Progenitor cell of endocrine pancreas (in vitro differentiated cells): Measurements from ENCODE around the gene PLEKHO1. TPM values are rescaled to one million over a fixed set of nuclear protein-coding genes. Genes with fewer than 3 reads are reported as not detected.
"Not testable (repeated sequence)": the region's sequence is repeated elsewhere in the genome, so short reads cannot be mapped to it uniquely, and the experiment has no call there.

Experiments used
- DNase-seq: peaks from one replicate; pipeline ENCODE4 v3.0.0; 2021; ENCODE audit warnings: low spot score; ENCODE audit not compliant: unreplicated experiment
- H3K27ac Mint-ChIP-seq: 2 replicates; pipeline ENCODE4 v1.8.0; 2021; ENCODE audit warnings: mild to moderate bottlenecking, moderate library complexity, mixed read lengths
- H3K27me3 Mint-ChIP-seq: 2 replicates; pipeline ENCODE4 v1.8.0; 2021; ENCODE audit warnings: mixed read lengths
- H3K36me3 Mint-ChIP-seq: 2 replicates; pipeline ENCODE4 v1.8.0; 2022; ENCODE audit warnings: mixed read lengths; ENCODE audit not compliant: insufficient read depth
- H3K4me1 Mint-ChIP-seq: 2 replicates; pipeline ENCODE4 v1.8.0; 2021; ENCODE audit warnings: low read depth, mixed read lengths
- H3K4me3 Mint-ChIP-seq: 2 replicates; pipeline ENCODE4 v1.8.0; 2021; ENCODE audit warnings: low read depth, mild to moderate bottlenecking, moderate library complexity, mixed read lengths
- H3K9me3 Mint-ChIP-seq: 2 replicates; pipeline ENCODE4 v1.8.0; 2021; ENCODE audit warnings: low read depth, mixed read lengths
- total RNA-seq: library from RNA; stranded (reverse); gene quantifications from 2 replicates; pipeline ENCODE4 v1.2.1, GENCODE V29; 2021
- TF ChIP-seq, protein P1 (sequence below): fragments of 200-600 bp; sonication (generic); IDR thresholded peaks from one replicate; pipeline ENCODE4 v1.5.0; 2021; ENCODE audit warnings: antibody characterized with exemption, mild to moderate bottlenecking; ENCODE audit not compliant: unreplicated experiment

The PLEKHO1 gene
- total RNA-seq, 1 donor from 2014 or later = 87.6 TPM

DNA sequence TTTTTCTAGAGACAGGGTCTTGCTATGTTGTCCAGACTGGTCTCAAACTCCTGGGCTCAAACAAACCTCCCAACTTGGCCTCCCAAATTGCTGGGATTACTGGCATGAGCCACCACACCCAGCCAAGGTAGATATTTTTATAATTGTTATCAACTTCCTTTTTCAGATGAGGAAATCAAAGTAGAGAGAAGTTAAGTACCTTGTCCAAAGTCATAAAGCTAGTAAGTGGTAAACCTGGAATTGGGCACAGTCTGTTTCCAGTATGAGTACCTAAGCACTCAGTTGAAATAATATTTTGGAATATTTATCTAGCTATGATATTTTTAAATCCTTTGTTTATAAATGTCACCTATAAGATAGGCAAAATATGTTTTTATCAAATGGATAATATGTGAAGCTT lies 22.3 kb upstream of the PLEKHO1 start:
- TF ChIP-seq, protein P1, sequence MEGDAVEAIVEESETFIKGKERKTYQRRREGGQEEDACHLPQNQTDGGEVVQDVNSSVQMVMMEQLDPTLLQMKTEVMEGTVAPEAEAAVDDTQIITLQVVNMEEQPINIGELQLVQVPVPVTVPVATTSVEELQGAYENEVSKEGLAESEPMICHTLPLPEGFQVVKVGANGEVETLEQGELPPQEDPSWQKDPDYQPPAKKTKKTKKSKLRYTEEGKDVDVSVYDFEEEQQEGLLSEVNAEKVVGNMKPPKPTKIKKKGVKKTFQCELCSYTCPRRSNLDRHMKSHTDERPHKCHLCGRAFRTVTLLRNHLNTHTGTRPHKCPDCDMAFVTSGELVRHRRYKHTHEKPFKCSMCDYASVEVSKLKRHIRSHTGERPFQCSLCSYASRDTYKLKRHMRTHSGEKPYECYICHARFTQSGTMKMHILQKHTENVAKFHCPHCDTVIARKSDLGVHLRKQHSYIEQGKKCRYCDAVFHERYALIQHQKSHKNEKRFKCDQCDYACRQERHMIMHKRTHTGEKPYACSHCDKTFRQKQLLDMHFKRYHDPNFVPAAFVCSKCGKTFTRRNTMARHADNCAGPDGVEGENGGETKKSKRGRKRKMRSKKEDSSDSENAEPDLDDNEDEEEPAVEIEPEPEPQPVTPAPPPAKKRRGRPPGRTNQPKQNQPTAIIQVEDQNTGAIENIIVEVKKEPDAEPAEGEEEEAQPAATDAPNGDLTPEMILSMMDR = no peak
- H3K4me3 Mint-ChIP-seq = no peak overlapping the region
- H3K9me3 Mint-ChIP-seq = no peaks in the 10 kb centered on the region
- H3K4me1 Mint-ChIP-seq = no peaks in the 10 kb centered on the region
- no peak for DNase-seq
- peaks cover 3% of the 10 kb centered on the region for H3K36me3 Mint-ChIP-seq
- no peaks in the 10 kb centered on the region for H3K27me3 Mint-ChIP-seq
- no peak overlapping the region for H3K27ac Mint-ChIP-seq

DNA sequence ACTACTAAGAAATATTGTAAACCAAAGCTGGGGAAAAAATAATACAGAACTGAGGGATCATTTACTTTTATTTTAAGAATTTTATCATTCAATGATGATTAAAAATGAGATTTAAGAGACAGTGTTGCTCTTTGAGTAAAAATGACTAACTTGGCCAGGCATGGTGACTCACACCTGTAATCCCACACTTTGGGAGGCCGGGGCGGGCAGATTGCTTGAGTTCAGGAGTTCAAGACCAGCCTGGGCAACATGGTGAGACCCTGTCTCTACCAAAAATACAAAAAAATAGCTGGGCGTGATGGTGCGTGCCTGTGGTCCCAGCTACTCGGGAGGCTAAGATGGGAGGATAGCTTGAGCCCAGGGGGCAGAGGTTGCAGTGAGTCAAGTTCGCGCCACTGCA lies 21.8 kb upstream of the PLEKHO1 start:
- no peak for DNase-seq
- no peak overlapping the region for H3K27ac Mint-ChIP-seq
- no peaks in the 10 kb centered on the region for H3K9me3 Mint-ChIP-seq
- H3K4me1 Mint-ChIP-seq = no peaks in the 10 kb centered on the region
- H3K36me3 Mint-ChIP-seq = peaks cover 3% of the 10 kb centered on the region
- TF ChIP-seq, protein P1 = no peak
- no peak overlapping the region for H3K4me3 Mint-ChIP-seq
- no peaks in the 10 kb centered on the region for H3K27me3 Mint-ChIP-seq

DNA sequence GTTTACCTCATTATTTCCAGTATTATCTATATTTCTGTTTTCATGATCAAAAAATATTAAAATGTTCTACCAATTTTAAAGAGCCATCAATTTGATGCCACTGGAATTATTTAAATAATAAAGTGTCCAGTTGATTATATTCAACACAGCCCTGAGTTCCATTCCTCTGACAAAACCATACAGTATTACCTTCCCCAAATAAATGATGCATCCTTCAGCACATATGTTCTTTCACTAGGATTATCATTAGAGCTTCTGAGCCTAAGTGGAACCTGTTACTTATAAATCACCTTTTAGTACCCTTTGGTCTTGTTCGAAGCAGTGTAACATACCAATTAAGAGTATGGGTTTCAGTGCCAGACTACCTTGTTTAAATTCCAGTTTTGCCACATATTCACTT lies 17.3 kb upstream of the PLEKHO1 start:
- H3K4me3 Mint-ChIP-seq = no peak overlapping the region
- no peak overlapping the region for H3K27ac Mint-ChIP-seq
- H3K36me3 Mint-ChIP-seq = peaks cover 5% of the 10 kb centered on the region
- H3K27me3 Mint-ChIP-seq = no peaks in the 10 kb centered on the region
- no peak for DNase-seq
- H3K4me1 Mint-ChIP-seq = no peaks in the 10 kb centered on the region
- H3K9me3 Mint-ChIP-seq = no peaks in the 10 kb centered on the region
- TF ChIP-seq, protein P1 = no peak

DNA sequence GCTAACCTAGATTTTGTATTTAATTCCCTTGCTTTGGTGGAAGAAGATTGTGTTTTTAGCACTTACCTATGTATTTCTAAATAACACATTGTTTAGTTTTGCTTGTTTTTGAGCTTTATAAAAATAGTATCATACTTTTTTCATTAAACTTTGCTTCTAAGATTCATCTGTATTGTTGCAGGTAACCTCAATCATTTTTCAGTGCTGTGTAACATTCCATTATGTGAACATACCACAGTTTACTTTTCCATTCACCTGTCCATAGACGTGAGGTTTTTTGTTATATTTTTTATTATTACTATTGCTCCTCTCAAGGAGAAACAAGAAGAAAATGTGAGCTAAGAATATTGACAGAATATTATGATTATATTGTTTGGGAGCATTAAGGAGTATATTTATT lies 15.2 kb upstream of the PLEKHO1 start:
- Mint-ChIP-seq H3K27me3 (no peaks in the 10 kb centered on the region), H3K27ac (no peak overlapping the region), H3K4me3 (no peak overlapping the region), H3K9me3 (no peaks in the 10 kb centered on the region), H3K4me1 (no peaks in the 10 kb centered on the region), H3K36me3 (peaks cover 5% of the 10 kb centered on the region)
- no peak for DNase-seq
- TF ChIP-seq, protein P1 = no peak

DNA sequence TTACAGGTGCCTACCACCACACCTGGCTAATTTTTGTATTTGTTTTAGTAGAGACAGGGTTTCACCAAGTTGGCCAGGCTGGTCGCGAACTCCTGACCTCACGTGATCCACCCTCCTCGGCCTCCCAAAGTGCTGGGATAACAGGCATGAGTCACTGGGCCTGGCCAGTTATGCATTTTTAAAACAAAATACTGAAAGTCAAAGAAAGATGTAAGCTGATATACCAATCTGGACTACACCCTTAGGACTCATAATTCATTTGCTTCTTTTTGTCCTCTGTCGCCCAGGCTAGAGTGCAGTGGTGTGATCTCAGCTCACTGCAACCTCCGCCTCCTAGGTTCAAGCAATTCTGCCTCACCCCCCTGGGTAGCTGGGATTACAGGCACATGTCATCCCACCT lies 14.3 kb upstream of the PLEKHO1 start:
- H3K36me3 Mint-ChIP-seq, H3K27ac Mint-ChIP-seq, DNase-seq, H3K4me3 Mint-ChIP-seq, H3K27me3 Mint-ChIP-seq, H3K4me1 Mint-ChIP-seq, H3K9me3 Mint-ChIP-seq: not testable (repeated sequence)

DNA sequence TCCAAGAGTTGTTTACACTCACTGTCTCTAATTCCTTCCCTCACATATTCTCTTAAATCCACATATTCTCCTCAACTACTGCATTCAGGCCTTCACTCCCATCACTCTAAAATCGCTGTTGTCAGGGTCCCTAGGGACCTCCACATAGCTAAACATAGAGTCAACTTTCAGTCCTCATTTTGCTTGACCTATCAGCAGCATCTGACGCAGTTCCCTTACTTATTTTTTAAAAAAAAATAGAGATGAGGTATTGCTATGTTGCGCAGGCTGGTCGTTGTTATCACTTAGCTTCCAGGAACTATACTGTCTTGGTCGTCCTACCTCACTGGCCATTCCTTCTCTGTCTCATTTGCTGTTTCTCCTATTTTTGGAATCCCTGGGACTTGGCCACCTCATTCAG lies 11.7 kb upstream of the PLEKHO1 start:
- DNase-seq = no peak
- no peak overlapping the region for H3K4me3 Mint-ChIP-seq
- H3K36me3 Mint-ChIP-seq = peaks cover 5% of the 10 kb centered on the region
- H3K27me3 Mint-ChIP-seq = no peaks in the 10 kb centered on the region
- TF ChIP-seq, protein P1 = no peak
- H3K4me1 Mint-ChIP-seq = no peaks in the 10 kb centered on the region
- no peaks in the 10 kb centered on the region for H3K9me3 Mint-ChIP-seq
- no peak overlapping the region for H3K27ac Mint-ChIP-seq
